Gastroesophageal sphincter (tissue), 4 donors: ENCODE measurements around the gene TUBGCP6. TPM values are rescaled to one million over a fixed set of nuclear protein-coding genes. Genes with fewer than 3 reads are reported as not detected.

Experiments
- ATAC-seq: fragments of 150-250 bp; one replicate; pipeline ENCODE4 v1.9.1; 2016; ENCODE audit warnings: mild to moderate bottlenecking, moderate library complexity
- H3K27ac ChIP-seq, 4 donors: fragments of 200-600 bp; sonication (generic) in 3 of 4; 1 replicate in 3 of 4; 2 replicates in 1 of 4; pipeline ENCODE4 v1.5.1; 2016 to 2019
- H3K27me3 ChIP-seq: fragments of 200-600 bp; sonication (generic); one replicate; pipeline ENCODE4 v1.5.1; 2019
- H3K36me3 ChIP-seq, 2 donors: fragments of 200-600 bp; sonication (generic); one replicate each; pipeline ENCODE4 v1.5.1; 2019; ENCODE audit warnings: control low read depth in 1 of 2
- H3K4me1 ChIP-seq, 3 donors: fragments of 200-600 bp; sonication (generic); 1 replicate in 2 of 3; 2 replicates in 1 of 3; pipeline ENCODE4 v1.5.1; 2016 to 2019; ENCODE audit warnings: control low read depth in 2 of 3
- H3K4me3 ChIP-seq, 2 donors: fragments of 200-600 bp; sonication (generic); one replicate each; pipeline ENCODE4 v1.5.1; 2019; ENCODE audit warnings: mild to moderate bottlenecking in 1 of 2, moderate library complexity in 1 of 2
- H3K9me3 ChIP-seq, 3 donors: fragments of 200-600 bp; sonication (generic); one replicate each; pipeline ENCODE4 v1.5.1; 2017 to 2019; ENCODE audit warnings: control low read depth in 2 of 3
- EP300 ChIP-seq: sonication (generic); formaldehyde crosslinking; IDR thresholded peaks from one replicate; pipeline ENCODE4 v1.6.1; 2017; ENCODE audit warnings: antibody characterized with exemption, mild to moderate bottlenecking
- POLR2A ChIP-seq, 2 donors: fragments of 450-650 bp; IDR thresholded peaks; one replicate each; pipeline ENCODE4 v1.6.1; 2017; ENCODE audit warnings: antibody characterized with exemption in 2 of 2, mild to moderate bottlenecking in 2 of 2, moderate library complexity in 1 of 2
- POLR2AphosphoS5 ChIP-seq: sonication (generic); formaldehyde crosslinking; IDR thresholded peaks from one replicate; pipeline ENCODE4 v1.6.1; 2017; ENCODE audit warnings: antibody characterized with exemption
- WGBS, 2 donors: methylation state at CpG; one replicate each; pipeline ENCODE4 v1.1.5; 2018; ENCODE audit warnings: low coverage in 1 of 2; 5-methylcytosine and 5-hydroxymethylcytosine counted together
- total RNA-seq, 4 donors: library from RNA; depleted of rRNA; stranded (reverse); fragments of >200 nt; gene quantifications; one replicate each; pipeline ENCODE4 v1.1.0, GENCODE V29; 2016
- TF ChIP-seq, protein P1 (sequence below), 4 experiments: fragments of 200-600 bp in 2 of 4; fragments of 450-650 bp in 2 of 4; sonication (generic) in 1 of 4; IDR thresholded peaks; one replicate each; pipeline ENCODE4 v1.5.1; 2017 to 2019; ENCODE audit warnings: antibody characterized with exemption in 4 of 4, mild to moderate bottlenecking in 2 of 4, moderate library complexity in 2 of 4

TUBGCP6 gene
- total RNA-seq, 4 donors from 2014 or later, result 26.1 to 48.3 (median 37.4) TPM

DNA sequence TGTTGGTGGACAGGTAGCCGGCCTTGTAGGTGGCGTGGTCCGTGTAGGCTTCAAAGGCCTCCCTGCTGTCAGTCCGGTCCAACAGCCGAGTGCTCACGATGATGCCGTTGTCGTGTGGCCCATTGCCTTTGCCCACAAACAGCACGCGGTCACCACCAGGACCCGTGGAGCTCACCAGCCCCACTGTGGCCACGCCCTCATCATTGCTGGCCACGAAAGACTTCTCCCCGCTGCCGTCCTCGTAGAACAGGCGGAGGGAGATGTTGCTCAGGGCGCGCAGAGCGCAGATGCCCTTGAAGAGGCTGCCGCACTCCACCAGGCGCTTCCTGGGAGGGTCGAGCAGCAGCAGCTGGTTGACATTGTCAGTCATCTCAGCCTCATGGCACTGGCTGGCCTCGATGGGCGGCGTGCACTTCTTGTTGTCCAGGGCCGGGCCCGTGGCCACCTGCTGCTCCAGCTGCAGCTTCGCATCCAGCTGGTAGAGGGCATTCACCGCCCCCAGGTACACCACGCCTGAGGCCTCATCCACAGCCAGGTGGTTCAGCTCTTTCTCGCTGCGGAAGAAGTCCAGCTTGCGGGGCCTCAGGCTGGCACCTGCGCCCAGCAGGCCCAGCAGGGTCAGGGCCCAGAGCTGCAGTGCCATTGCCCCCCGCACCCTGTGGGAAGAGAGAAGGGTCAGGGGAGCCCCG lies 45.3 kb upstream of the TUBGCP6 start:
- no peak overlapping the region for H3K4me3 ChIP-seq
- no peak for ATAC-seq
- H3K27ac ChIP-seq, result no peak overlapping the region
- H3K4me1 ChIP-seq, result peaks cover 0 to 60% (median 25%) of the 10 kb centered on the region in 3 donors
- no peaks in the 10 kb centered on the region for H3K27me3 ChIP-seq
- TF ChIP-seq POLR2AphosphoS5 (no peak), EP300 (no peak), POLR2A (IDR thresholded peaks at IDR 0.05) (no peak)
- TF ChIP-seq, protein P1, sequence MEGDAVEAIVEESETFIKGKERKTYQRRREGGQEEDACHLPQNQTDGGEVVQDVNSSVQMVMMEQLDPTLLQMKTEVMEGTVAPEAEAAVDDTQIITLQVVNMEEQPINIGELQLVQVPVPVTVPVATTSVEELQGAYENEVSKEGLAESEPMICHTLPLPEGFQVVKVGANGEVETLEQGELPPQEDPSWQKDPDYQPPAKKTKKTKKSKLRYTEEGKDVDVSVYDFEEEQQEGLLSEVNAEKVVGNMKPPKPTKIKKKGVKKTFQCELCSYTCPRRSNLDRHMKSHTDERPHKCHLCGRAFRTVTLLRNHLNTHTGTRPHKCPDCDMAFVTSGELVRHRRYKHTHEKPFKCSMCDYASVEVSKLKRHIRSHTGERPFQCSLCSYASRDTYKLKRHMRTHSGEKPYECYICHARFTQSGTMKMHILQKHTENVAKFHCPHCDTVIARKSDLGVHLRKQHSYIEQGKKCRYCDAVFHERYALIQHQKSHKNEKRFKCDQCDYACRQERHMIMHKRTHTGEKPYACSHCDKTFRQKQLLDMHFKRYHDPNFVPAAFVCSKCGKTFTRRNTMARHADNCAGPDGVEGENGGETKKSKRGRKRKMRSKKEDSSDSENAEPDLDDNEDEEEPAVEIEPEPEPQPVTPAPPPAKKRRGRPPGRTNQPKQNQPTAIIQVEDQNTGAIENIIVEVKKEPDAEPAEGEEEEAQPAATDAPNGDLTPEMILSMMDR (IDR thresholded peaks at IDR 0.05), result no peak
- H3K9me3 ChIP-seq, result no peaks in the 10 kb centered on the region
- WGBS, 2 donors, result no CpG with 5 or more reads among the region's 37 CpGs
- peaks cover 0 to 62% of the 10 kb centered on the region in 2 donors for H3K36me3 ChIP-seq

DNA sequence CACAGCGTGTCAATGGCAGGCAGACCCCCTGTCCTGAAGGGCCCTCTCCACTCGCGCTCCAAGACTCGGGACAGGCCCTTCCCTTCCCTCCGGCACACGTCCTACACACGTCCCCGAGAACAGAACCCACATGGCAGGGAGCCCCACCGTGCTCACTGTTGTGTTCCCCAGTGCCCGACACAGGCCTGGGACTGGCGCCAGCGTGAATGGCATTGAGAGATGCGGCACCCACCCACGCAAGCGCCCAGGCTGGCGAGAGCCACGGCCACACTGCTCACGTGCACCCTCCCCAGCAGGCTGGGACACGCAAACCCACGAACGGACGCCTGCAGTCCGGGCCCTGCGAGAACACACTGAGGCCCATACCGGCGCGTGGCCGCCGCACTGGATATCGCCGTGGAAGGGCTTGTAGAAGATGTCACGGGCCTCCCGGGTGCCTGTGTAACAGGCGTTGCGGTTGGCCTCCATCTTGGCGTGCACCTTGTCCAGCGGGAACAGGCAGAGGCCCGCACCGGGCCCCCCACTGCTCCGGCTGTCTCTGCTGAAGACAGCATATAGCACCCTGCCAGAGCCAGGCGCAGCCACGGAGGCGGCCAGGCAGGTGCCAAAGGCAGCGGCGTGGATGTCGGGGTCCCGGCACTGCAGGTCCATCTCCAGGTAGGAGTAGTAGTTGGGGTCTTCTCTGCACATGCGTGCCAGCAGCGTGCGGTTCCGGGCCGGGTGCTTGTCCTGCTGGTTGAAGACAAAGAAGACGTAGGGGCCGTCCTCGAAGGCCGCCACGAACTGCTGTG lies 44.5 kb upstream of the TUBGCP6 start:
- WGBS, 2 donors, result 88% methylated on average over 9 of the region's 57 CpGs; no CpG with 5 or more reads in 1 of the 2 donors
- ATAC-seq, result no peak

GRCh38 chr22:50287731-50288130 lies 42.9 kb upstream of the TUBGCP6 start:
- Histone ChIP-seq H3K27ac (no peak overlapping the region), H3K27me3 (no peaks in the 10 kb centered on the region), H3K4me3 (no peak overlapping the region), H3K36me3 (peaks cover 0 to 85% of the 10 kb centered on the region in 2 donors), H3K9me3 (no peaks in the 10 kb centered on the region), H3K4me1 (peaks cover 0 to 40% (median 5%) of the 10 kb centered on the region in 3 donors)
- no peak for ATAC-seq
- TF ChIP-seq EP300 (no peak), POLR2A (IDR thresholded peaks at IDR 0.05) (no peak), POLR2AphosphoS5 (no peak)
- TF ChIP-seq, protein P1 (IDR thresholded peaks at IDR 0.05), result no peak
- no CpG with 5 or more reads among the region's 31 CpGs for WGBS, 2 donors

More for the DNA sequence above, 44.5 kb upstream of the TUBGCP6 start:
- peaks cover 0 to 52% (median 22%) of the 10 kb centered on the region in 3 donors for H3K4me1 ChIP-seq
- no peak for TF ChIP-seq POLR2A (IDR thresholded peaks at IDR 0.05)
- no peak for TF ChIP-seq POLR2AphosphoS5
- TF ChIP-seq EP300, result no peak
- TF ChIP-seq, protein P1 (IDR thresholded peaks at IDR 0.05), result no peak
- H3K36me3 ChIP-seq, result peaks cover 0 to 69% of the 10 kb centered on the region in 2 donors
- no peak overlapping the region for H3K27ac ChIP-seq
- no peaks in the 10 kb centered on the region for H3K9me3 ChIP-seq
- no peaks in the 10 kb centered on the region for H3K27me3 ChIP-seq
- no peak overlapping the region for H3K4me3 ChIP-seq

- H3K27ac ChIP-seq, result no peak overlapping the region
- no CpG with 5 or more reads among the region's 40 CpGs for WGBS, 2 donors
- H3K4me1 ChIP-seq, result peaks cover 0 to 40% (median 0%) of the 10 kb centered on the region in 3 donors
- H3K36me3 ChIP-seq, result peaks cover 0 to 95% of the 10 kb centered on the region in 2 donors
- no peak for TF ChIP-seq POLR2AphosphoS5
- TF ChIP-seq, protein P1 (IDR thresholded peaks at IDR 0.05), result no peak
- TF ChIP-seq EP300, result no peak
- TF ChIP-seq POLR2A (IDR thresholded peaks at IDR 0.05), result no peak
- no peak overlapping the region for H3K4me3 ChIP-seq
- no peaks in the 10 kb centered on the region for H3K9me3 ChIP-seq
- no peak for ATAC-seq
- H3K27me3 ChIP-seq, result no peaks in the 10 kb centered on the region
Observed at GRCh38 chr22:50286701-50287318, 42.0 kb upstream of the TUBGCP6 start.
